ENCODE measurements around the gene CEP164. TPM values are rescaled to one million over a fixed set of nuclear protein-coding genes. Genes with fewer than 3 reads are reported as not detected.

Gene CEP164
- total and polyA plus RNA-seq, 2 of the 8 experiments (the other 6 are each of a cell fraction or from before 2014, with no cell fraction given), result 8.4 to 20.8 TPM

DNA sequence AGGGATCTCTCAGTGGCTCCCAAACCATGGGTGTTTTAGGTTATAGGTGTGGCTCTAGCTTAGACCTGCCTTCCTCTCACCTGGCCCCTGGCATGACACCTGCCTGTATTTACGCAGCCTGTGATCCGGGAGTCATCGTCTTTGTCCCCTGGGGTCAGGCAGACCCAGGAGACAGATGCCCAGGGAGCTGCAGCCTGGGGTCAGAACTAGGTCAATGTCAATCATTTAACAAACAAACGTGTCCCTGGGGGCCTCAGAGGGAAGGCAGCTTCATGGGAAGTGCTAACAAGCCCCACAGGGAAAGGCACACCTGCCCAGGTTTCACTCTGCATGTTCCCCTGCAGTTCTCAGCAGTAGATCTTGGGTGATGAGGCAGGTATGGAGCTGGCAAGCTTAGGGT lies 24.6 kb upstream of the CEP164 start (continued):
- TF ChIP-seq SAP30 (IDR thresholded peaks at IDR 0.05; ENCODE audit: insufficient read depth, insufficient replicate concordance, low read length), result no peak
- no peak for TF ChIP-seq CHD1 (IDR thresholded peaks at IDR 0.05; ENCODE audit: low read depth, low read length)
